NB4 (cell line): ENCODE results near the gene GARIN5A.

Experiments used
- DNase-seq: peaks from one replicate; pipeline ENCODE4 v3.0.0; 2010; ENCODE audit warnings: low read depth
- H3K4me3 ChIP-seq: one replicate; pipeline ENCODE4 v1.5.1; 2011; ENCODE audit warnings: mild to moderate bottlenecking, low read depth, low read length, moderate library complexity
- MYC ChIP-seq: IDR thresholded peaks from 2 replicates; pipeline ENCODE4 v1.6.1; 2011; ENCODE audit warnings: low read depth, low read length
- POLR2A ChIP-seq: IDR thresholded peaks from 2 replicates; pipeline ENCODE4 v1.6.1; 2011; ENCODE audit warnings: mild to moderate bottlenecking; ENCODE audit not compliant: insufficient read length; ENCODE audit errors: extremely low read depth
- TF ChIP-seq, protein P1 (sequence below): IDR thresholded peaks from one replicate; pipeline ENCODE4 v1.5.1; 2012; ENCODE audit warnings: low read depth, low read length
- TF ChIP-seq, protein P2 (sequence below): IDR thresholded peaks from 2 replicates; pipeline ENCODE4 v1.6.1; 2011; ENCODE audit warnings: low read depth, low read length

GARIN5A gene

DNA sequence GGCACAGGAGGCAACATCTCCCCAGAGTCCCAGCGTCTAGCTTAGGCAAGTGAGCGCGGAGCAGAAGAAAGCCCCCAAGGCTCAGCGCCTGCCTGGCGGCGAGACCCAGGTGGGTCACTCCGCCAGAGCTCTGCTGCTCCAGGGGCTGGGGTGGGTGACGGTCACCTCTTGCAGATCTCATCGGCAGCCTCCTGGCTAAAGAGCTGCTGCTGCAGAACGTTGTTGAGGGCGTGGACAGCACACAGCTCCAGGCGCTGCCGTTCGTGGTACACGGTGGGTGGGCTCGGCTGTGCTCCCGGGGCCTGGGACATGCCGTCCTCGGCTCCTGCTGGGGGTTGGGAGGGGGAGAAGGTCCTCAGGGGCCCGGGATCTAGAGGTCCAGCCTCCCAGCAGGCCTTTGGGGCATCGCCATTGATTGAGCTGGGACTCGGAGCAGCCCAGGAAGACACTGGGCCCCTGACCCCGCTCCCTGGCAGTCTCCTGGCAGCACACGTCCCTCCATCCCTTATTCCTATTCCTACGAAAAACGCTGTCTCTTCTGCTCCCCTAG is 33.5 kb upstream of the GARIN5A start:
- no peak for DNase-seq
- TF ChIP-seq MYC (no peak), POLR2A (no peak)
- TF ChIP-seq, protein P1, sequence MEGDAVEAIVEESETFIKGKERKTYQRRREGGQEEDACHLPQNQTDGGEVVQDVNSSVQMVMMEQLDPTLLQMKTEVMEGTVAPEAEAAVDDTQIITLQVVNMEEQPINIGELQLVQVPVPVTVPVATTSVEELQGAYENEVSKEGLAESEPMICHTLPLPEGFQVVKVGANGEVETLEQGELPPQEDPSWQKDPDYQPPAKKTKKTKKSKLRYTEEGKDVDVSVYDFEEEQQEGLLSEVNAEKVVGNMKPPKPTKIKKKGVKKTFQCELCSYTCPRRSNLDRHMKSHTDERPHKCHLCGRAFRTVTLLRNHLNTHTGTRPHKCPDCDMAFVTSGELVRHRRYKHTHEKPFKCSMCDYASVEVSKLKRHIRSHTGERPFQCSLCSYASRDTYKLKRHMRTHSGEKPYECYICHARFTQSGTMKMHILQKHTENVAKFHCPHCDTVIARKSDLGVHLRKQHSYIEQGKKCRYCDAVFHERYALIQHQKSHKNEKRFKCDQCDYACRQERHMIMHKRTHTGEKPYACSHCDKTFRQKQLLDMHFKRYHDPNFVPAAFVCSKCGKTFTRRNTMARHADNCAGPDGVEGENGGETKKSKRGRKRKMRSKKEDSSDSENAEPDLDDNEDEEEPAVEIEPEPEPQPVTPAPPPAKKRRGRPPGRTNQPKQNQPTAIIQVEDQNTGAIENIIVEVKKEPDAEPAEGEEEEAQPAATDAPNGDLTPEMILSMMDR, result no peak
- TF ChIP-seq, protein P2, sequence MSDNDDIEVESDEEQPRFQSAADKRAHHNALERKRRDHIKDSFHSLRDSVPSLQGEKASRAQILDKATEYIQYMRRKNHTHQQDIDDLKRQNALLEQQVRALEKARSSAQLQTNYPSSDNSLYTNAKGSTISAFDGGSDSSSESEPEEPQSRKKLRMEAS, result no peak
- peak overlapping the region; percentile 57 for H3K4me3 ChIP-seq

DNA sequence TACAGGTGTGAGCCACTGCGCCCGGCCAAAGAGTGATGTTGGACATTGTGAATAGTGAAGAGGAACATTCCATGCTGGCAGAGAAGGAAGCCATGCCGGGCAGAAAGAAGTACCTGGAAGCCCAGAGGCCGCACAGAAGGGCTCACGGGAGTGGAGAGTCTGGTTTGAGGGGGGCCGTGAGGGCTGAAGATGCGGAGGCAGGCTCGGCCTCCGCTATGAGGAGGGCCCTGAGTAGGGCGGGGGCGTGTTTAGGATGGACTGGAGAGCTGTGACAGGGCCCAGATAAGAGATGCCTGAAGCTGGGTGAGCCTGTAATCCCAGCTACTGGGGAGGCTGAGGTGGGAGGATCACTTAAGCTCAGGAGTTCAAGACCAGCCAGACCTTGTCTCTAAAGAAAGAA is 32.7 kb upstream of the GARIN5A start:
- H3K4me3 ChIP-seq, result no peak overlapping the region
- no peak for DNase-seq
- TF ChIP-seq, protein P1, result no peak
- TF ChIP-seq MYC (no peak), POLR2A (no peak)
- TF ChIP-seq, protein P2, result no peak

DNA sequence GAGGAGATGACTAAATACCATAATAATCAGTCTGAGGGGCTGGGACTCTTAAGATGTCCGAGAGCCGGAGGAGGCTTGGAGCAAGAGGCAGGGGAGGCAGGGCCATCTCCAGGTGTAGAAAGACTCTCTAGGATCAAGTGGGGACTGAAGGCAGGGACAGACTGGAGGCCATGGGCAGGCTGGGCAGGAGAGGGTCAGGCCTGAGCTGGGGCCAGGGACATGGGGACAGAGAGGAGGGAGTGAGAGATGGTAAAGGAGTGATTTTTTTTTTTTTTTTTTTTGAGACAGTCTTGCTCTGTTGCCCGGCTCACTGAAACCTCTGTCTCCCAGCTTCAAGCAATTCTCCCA is 32.2 kb upstream of the GARIN5A start:
- no peak for DNase-seq
- no peak overlapping the region for H3K4me3 ChIP-seq
- TF ChIP-seq, protein P2, result no peak
- TF ChIP-seq POLR2A, result no peak
- TF ChIP-seq, protein P1, result no peak
- no peak for TF ChIP-seq MYC

DNA sequence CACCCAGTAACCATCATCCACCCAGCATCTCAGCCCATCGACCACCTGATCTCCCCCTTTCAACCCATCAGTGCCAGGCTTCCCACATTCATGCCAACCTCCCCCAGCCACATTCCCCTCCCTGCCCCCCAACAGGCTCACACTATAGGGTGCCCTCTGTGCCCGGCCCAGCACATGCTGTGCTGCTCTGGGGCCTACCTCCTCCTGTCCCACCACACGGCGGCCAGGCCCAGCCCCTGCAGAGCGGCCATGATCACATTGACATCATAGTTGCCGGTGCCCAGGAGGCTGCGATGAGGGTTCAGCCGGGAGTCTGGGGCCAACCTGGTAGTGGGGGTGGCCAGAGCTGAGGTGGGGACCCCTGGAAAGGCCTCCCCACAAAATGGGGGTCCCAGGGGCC is 30.7 kb upstream of the GARIN5A start:
- H3K4me3 ChIP-seq, result no peak overlapping the region
- TF ChIP-seq MYC (no peak), POLR2A (no peak)
- TF ChIP-seq, protein P2, result no peak
- TF ChIP-seq, protein P1, result no peak
- no peak for DNase-seq

DNA sequence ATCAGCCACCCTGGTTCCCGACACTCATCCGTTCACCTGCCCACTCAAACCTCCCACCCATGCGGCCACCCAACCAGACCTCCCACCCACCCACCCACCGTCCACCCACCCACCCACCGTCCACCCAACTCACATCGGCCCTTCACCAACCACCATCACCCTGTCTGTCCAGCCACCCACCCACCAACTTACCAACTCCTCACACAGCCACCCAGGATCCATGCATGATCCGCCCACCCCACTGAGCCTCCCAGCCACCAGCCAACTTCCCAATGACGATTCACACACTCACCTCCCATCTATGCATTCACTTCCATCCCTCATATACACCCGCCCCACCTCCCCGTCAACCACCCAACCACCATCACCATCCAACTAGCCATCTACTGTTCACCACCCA is 30.1 kb upstream of the GARIN5A start:
- H3K4me3 ChIP-seq, result no peak overlapping the region
- no peak for DNase-seq
- TF ChIP-seq POLR2A, result no peak
- TF ChIP-seq, protein P2, result no peak
- TF ChIP-seq, protein P1, result no peak
- TF ChIP-seq MYC, result no peak
